OCI-LY3 (cell line): ENCODE data around the gene ASCL5.

ENCODE experiments used
- EZH2phosphoT487 ChIP-seq: fragments of 200-600 bp; shearing (Covaris generic); IDR thresholded peaks from 2 replicates; pipeline ENCODE4 v1.6.1; 2018; ENCODE audit warnings: antibody characterized with exemption, mixed run types, low read depth
- TF ChIP-seq, protein P1 (sequence below): fragments of 200-600, 300-600 bp; sonication (generic); IDR thresholded peaks from 2 replicates; pipeline ENCODE4 v1.5.1; 2014; ENCODE audit warnings: antibody characterized with exemption, low read length, low read depth

DNA sequence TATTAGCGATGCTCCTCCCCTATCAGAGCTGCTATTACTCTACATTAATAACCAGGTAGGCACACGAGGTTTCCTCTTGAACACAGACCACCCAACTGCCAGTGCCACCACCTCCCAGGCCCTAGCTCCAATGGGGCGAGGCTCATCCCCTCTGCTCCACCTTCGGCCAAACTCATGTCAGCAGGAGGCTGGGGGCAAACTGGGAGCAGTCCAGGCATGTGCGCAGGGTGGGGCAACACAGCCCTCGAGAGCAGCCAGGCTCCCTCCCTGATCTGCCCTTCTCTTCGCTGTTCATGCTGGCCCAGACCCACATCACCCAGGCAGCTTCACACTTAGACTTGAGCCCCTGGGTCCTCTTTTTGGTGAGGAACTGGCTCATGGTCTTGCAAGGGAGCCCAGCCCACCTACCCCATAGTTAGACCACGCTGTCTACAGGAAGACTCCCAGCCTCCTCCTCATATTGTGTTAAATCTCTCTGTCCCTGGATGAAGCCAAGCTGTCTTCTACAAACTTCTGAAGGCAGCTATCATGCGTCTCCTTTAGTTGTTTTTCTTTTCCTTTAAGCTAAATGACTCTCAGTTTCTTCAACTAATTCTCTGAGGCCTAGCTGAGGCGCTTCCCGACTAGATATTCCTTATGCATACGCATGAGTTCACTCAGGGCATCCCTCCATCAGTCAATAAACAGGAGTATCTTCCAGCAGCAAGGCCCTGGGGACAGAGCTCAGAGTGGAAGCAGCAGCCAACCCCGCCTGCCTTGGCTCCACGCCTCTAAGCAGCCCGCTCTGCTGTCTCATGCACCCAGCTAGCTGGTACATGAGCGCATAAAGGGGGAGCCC, 15.2 kb upstream of the ASCL5 start:
- TF ChIP-seq, protein P1, sequence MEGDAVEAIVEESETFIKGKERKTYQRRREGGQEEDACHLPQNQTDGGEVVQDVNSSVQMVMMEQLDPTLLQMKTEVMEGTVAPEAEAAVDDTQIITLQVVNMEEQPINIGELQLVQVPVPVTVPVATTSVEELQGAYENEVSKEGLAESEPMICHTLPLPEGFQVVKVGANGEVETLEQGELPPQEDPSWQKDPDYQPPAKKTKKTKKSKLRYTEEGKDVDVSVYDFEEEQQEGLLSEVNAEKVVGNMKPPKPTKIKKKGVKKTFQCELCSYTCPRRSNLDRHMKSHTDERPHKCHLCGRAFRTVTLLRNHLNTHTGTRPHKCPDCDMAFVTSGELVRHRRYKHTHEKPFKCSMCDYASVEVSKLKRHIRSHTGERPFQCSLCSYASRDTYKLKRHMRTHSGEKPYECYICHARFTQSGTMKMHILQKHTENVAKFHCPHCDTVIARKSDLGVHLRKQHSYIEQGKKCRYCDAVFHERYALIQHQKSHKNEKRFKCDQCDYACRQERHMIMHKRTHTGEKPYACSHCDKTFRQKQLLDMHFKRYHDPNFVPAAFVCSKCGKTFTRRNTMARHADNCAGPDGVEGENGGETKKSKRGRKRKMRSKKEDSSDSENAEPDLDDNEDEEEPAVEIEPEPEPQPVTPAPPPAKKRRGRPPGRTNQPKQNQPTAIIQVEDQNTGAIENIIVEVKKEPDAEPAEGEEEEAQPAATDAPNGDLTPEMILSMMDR, result no peak
- no peak for TF ChIP-seq EZH2phosphoT487
